HEK293 (cell line): ENCODE results near the gene SCIN.

Experiments
- CTCF ChIA-PET: fragments of 350-600 bp; formaldehyde crosslinking; extraction: SDS; loops from one replicate; lab custom pipeline; 2021; ENCODE audit warnings: antibody characterized with exemption; lab: Yijun Ruan, JAX
- POLR2A ChIA-PET: fragments of 300-600 bp; formaldehyde crosslinking; extraction: SDS; loops from one replicate; lab custom pipeline; 2020; ENCODE audit warnings: antibody characterized with exemption, inconsistent platforms; lab: Yijun Ruan, JAX
- H3K27ac ChIP-seq: fragments of 200-500 bp; sonication (Bioruptor generic); 2 replicates; pipeline ENCODE4 v1.5.1; 2014; ENCODE audit warnings: low read depth, low read length, control low read depth, inconsistent platforms; ENCODE audit errors: extremely low read depth
- H3K36me3 ChIP-seq, 2 experiments: fragments of 200-500 bp in 1 of 2; sonication (Bioruptor generic) in 1 of 2; 1 replicate in 1 of 2; 2 replicates in 1 of 2; pipeline ENCODE4 v1.5.1; 2014 to 2017; ENCODE audit warnings: inconsistent platforms in 2 of 2, low read length in 2 of 2; ENCODE audit not compliant: control insufficient read depth in 2 of 2, insufficient read depth in 1 of 2
- H3K4me1 ChIP-seq: fragments of 200-500 bp; sonication (Bioruptor generic); 2 replicates; pipeline ENCODE4 v1.5.1; 2014; ENCODE audit warnings: mild to moderate bottlenecking, low read length, inconsistent platforms; ENCODE audit not compliant: control insufficient read depth, insufficient read depth
- H3K4me3 ChIP-seq: 2 replicates; pipeline ENCODE4 v1.5.1; 2011; ENCODE audit warnings: low read depth, mild to moderate bottlenecking, control low read depth, low read length, moderate library complexity
- H3K9me3 ChIP-seq: fragments of 200-500 bp; sonication (Bioruptor generic); 2 replicates; pipeline ENCODE4 v1.5.1; 2014; ENCODE audit warnings: low read depth, low read length, inconsistent platforms; ENCODE audit not compliant: control insufficient read depth, insufficient read depth
- IKZF3 ChIP-seq: fragments of 450-650 bp; IDR thresholded peaks from 2 replicates; pipeline ENCODE4 v1.5.0; 2018; ENCODE audit warnings: missing biosample characterization, mild to moderate bottlenecking, missing genetic modification characterization, moderate library complexity
- MZF1 ChIP-seq: fragments of 450-650 bp; formaldehyde crosslinking; IDR thresholded peaks from 2 replicates; pipeline ENCODE4 v1.5.1; 2017; ENCODE audit warnings: missing biosample characterization, missing genetic modification characterization, borderline replicate concordance
- ZNF132 ChIP-seq: fragments of 450-650 bp; formaldehyde crosslinking; IDR thresholded peaks from 2 replicates; pipeline ENCODE4 v1.5.1; 2017; ENCODE audit warnings: missing biosample characterization, missing genetic modification characterization, borderline replicate concordance
- ZNF19 ChIP-seq: fragments of 450-650 bp; formaldehyde crosslinking; IDR thresholded peaks from 2 replicates; pipeline ENCODE4; 2016; ENCODE audit warnings: missing biosample characterization, missing genetic modification characterization, low read depth
- ZNF202 ChIP-seq: fragments of 450-650 bp; formaldehyde crosslinking; IDR thresholded peaks from 2 replicates; pipeline ENCODE4 v1.5.1; 2016; ENCODE audit warnings: missing biosample characterization, missing genetic modification characterization, borderline replicate concordance
- ZNF23 ChIP-seq: fragments of 450-650 bp; formaldehyde crosslinking; IDR thresholded peaks from 2 replicates; pipeline ENCODE4 v1.5.1; 2016; ENCODE audit warnings: missing biosample characterization, missing genetic modification characterization, borderline replicate concordance
- ZNF521 ChIP-seq: fragments of 450-650 bp; formaldehyde crosslinking; IDR thresholded peaks from 2 replicates; pipeline ENCODE4 v1.5.1; 2017; ENCODE audit warnings: missing biosample characterization, mild to moderate bottlenecking, missing genetic modification characterization
- ZNF530 ChIP-seq: fragments of 450-650 bp; formaldehyde crosslinking; IDR thresholded peaks from 2 replicates; pipeline ENCODE4 v1.5.1; 2016; ENCODE audit warnings: low read depth, missing biosample characterization, missing genetic modification characterization
- ZNF544 ChIP-seq: fragments of 450-650 bp; formaldehyde crosslinking; IDR thresholded peaks from 2 replicates; pipeline ENCODE4 v1.5.0; 2017; ENCODE audit warnings: missing biosample characterization, missing genetic modification characterization
- ZNF558 ChIP-seq: fragments of 450-650 bp; formaldehyde crosslinking; IDR thresholded peaks from 2 replicates; pipeline ENCODE4 v1.5.1; 2016; ENCODE audit warnings: missing biosample characterization, missing genetic modification characterization
- ZNF654 ChIP-seq: fragments of 450-650 bp; formaldehyde crosslinking; IDR thresholded peaks from 2 replicates; pipeline ENCODE4 v1.5.1; 2016; ENCODE audit warnings: low read depth, missing biosample characterization, missing genetic modification characterization
- ZNF701 ChIP-seq: fragments of 450-650 bp; formaldehyde crosslinking; IDR thresholded peaks from 2 replicates; pipeline ENCODE4 v1.5.1; 2016; ENCODE audit warnings: missing biosample characterization, missing genetic modification characterization
- ZNF76 ChIP-seq: fragments of 450-650 bp; formaldehyde crosslinking; IDR thresholded peaks from 2 replicates; pipeline ENCODE4; 2016; ENCODE audit warnings: low read depth, missing biosample characterization, missing genetic modification characterization, borderline replicate concordance
- ZNF785 ChIP-seq: fragments of 450-650 bp; formaldehyde crosslinking; IDR thresholded peaks from 2 replicates; pipeline ENCODE4 v1.5.1; 2016; ENCODE audit warnings: missing biosample characterization, missing genetic modification characterization
- ZSCAN16 ChIP-seq: fragments of 450-650 bp; formaldehyde crosslinking; IDR thresholded peaks from 2 replicates; pipeline ENCODE4 v1.5.1; 2016; ENCODE audit warnings: missing biosample characterization, missing genetic modification characterization
- TF ChIP-seq, protein P1 (sequence below): fragments of 450-650 bp; formaldehyde crosslinking; IDR thresholded peaks from 2 replicates; pipeline ENCODE4 v1.5.1; 2016; ENCODE audit warnings: missing biosample characterization, missing genetic modification characterization
- TF ChIP-seq, protein P2 (sequence below): fragments of 450-650 bp; formaldehyde crosslinking; IDR thresholded peaks from 2 replicates; pipeline ENCODE4 v1.5.1; 2016; ENCODE audit warnings: missing biosample characterization, missing genetic modification characterization, borderline replicate concordance
- TF ChIP-seq, protein P3 (sequence below): fragments of 450-650 bp; formaldehyde crosslinking; IDR thresholded peaks from 2 replicates; pipeline ENCODE4; 2016; ENCODE audit warnings: missing biosample characterization, missing genetic modification characterization
- TF ChIP-seq, protein P4 (sequence below): fragments of 450-650 bp; formaldehyde crosslinking; IDR thresholded peaks from 2 replicates; pipeline ENCODE4 v1.5.1; 2016; ENCODE audit warnings: missing biosample characterization, missing genetic modification characterization, low read depth

Gene SCIN

DNA sequence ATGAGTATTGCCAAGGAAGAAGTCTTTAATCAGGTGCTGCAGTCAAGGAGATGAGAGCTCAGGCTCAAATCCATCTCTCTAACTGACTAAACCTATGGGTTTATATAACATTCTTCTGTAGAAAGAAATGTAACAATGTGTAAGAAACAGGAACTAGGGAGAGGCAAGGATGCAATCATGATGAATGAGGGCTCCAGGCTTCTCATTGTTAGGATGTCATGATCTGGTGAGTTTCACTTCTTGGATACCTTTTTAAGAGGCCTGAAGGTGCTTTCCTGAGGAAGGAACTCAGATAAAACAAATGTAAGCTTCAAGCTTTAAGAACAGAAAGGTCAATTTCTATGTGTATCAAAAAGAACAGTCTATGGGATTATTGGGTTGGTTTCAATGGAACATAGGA lies 30.8 kb upstream of the SCIN start:
- H3K27ac ChIP-seq: no peak overlapping the region
- H3K36me3 ChIP-seq: no peaks in the 10 kb centered on the region
- no peak overlapping the region for H3K4me3 ChIP-seq
- H3K9me3 ChIP-seq: no peaks in the 10 kb centered on the region; the same call in 1 of the 2 replicates
- CTCF ChIA-PET: interaction anchor here (1.1 to 1.4 kb wide), 2 partner anchors 13 to 15 kb away, joined by 4 to 5 read pairs; no protein-coding TSS in a partner anchor
- H3K4me1 ChIP-seq: no peaks in the 10 kb centered on the region
- TF ChIP-seq ZNF701 (tag by site-specific recombination) (no peak), IKZF3 (tag by site-specific recombination) (no peak), ZNF654 (tag by site-specific recombination) (no peak), ZNF530 (no peak), ZNF521 (tag by site-specific recombination) (no peak), ZNF544 (no peak), ZNF202 (tag by site-specific recombination) (no peak), MZF1 (tag by site-specific recombination) (no peak), ZSCAN16 (tag by site-specific recombination) (no peak), ZNF785 (tag by site-specific recombination) (no peak), ZNF76 (no peak), ZNF558 (tag by site-specific recombination) (no peak), ZNF132 (tag by site-specific recombination) (no peak), ZNF19 (tag by site-specific recombination) (no peak), ZNF23 (tag by site-specific recombination) (no peak)
- TF ChIP-seq, protein P1, sequence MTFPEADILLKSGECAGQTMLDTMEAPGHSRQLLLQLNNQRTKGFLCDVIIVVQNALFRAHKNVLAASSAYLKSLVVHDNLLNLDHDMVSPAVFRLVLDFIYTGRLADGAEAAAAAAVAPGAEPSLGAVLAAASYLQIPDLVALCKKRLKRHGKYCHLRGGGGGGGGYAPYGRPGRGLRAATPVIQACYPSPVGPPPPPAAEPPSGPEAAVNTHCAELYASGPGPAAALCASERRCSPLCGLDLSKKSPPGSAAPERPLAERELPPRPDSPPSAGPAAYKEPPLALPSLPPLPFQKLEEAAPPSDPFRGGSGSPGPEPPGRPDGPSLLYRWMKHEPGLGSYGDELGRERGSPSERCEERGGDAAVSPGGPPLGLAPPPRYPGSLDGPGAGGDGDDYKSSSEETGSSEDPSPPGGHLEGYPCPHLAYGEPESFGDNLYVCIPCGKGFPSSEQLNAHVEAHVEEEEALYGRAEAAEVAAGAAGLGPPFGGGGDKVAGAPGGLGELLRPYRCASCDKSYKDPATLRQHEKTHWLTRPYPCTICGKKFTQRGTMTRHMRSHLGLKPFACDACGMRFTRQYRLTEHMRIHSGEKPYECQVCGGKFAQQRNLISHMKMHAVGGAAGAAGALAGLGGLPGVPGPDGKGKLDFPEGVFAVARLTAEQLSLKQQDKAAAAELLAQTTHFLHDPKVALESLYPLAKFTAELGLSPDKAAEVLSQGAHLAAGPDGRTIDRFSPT (tag by site-specific recombination): no peak
- TF ChIP-seq, protein P2, sequence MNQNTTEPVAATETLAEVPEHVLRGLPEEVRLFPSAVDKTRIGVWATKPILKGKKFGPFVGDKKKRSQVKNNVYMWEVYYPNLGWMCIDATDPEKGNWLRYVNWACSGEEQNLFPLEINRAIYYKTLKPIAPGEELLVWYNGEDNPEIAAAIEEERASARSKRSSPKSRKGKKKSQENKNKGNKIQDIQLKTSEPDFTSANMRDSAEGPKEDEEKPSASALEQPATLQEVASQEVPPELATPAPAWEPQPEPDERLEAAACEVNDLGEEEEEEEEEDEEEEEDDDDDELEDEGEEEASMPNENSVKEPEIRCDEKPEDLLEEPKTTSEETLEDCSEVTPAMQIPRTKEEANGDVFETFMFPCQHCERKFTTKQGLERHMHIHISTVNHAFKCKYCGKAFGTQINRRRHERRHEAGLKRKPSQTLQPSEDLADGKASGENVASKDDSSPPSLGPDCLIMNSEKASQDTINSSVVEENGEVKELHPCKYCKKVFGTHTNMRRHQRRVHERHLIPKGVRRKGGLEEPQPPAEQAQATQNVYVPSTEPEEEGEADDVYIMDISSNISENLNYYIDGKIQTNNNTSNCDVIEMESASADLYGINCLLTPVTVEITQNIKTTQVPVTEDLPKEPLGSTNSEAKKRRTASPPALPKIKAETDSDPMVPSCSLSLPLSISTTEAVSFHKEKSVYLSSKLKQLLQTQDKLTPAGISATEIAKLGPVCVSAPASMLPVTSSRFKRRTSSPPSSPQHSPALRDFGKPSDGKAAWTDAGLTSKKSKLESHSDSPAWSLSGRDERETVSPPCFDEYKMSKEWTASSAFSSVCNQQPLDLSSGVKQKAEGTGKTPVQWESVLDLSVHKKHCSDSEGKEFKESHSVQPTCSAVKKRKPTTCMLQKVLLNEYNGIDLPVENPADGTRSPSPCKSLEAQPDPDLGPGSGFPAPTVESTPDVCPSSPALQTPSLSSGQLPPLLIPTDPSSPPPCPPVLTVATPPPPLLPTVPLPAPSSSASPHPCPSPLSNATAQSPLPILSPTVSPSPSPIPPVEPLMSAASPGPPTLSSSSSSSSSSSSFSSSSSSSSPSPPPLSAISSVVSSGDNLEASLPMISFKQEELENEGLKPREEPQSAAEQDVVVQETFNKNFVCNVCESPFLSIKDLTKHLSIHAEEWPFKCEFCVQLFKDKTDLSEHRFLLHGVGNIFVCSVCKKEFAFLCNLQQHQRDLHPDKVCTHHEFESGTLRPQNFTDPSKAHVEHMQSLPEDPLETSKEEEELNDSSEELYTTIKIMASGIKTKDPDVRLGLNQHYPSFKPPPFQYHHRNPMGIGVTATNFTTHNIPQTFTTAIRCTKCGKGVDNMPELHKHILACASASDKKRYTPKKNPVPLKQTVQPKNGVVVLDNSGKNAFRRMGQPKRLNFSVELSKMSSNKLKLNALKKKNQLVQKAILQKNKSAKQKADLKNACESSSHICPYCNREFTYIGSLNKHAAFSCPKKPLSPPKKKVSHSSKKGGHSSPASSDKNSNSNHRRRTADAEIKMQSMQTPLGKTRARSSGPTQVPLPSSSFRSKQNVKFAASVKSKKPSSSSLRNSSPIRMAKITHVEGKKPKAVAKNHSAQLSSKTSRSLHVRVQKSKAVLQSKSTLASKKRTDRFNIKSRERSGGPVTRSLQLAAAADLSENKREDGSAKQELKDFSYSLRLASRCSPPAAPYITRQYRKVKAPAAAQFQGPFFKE: no peak
- TF ChIP-seq, protein P3, sequence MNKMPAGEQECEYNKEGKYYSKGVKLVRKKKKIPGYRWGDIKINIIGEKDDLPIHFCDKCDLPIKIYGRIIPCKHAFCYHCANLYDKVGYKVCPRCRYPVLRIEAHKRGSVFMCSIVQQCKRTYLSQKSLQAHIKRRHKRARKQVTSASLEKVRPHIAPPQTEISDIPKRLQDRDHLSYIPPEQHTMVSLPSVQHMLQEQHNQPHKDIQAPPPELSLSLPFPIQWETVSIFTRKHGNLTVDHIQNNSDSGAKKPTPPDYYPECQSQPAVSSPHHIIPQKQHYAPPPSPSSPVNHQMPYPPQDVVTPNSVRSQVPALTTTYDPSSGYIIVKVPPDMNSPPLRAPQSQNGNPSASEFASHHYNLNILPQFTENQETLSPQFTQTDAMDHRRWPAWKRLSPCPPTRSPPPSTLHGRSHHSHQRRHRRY: no peak
- TF ChIP-seq, protein P4, sequence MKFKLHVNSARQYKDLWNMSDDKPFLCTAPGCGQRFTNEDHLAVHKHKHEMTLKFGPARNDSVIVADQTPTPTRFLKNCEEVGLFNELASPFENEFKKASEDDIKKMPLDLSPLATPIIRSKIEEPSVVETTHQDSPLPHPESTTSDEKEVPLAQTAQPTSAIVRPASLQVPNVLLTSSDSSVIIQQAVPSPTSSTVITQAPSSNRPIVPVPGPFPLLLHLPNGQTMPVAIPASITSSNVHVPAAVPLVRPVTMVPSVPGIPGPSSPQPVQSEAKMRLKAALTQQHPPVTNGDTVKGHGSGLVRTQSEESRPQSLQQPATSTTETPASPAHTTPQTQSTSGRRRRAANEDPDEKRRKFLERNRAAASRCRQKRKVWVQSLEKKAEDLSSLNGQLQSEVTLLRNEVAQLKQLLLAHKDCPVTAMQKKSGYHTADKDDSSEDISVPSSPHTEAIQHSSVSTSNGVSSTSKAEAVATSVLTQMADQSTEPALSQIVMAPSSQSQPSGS (tag by site-specific recombination): no peak
- POLR2A ChIA-PET: no interaction called here
